Pancreas (tissue), 10 donors: ENCODE measurements around the gene NFILZ. TPM values are rescaled to one million over a fixed set of nuclear protein-coding genes. Genes with fewer than 3 reads are reported as not detected.

ENCODE experiments used
- ATAC-seq, 4 donors: fragments of 200-7000 bp; cut with Tn5 transposase; one replicate each; pipeline versions ENCODE4 v1.8.0 to v1.9.1; 2020; ENCODE audit warnings: mild to moderate bottlenecking in 4 of 4, moderate library complexity in 4 of 4
- DNase-seq, 6 donors: peaks; one replicate each; pipeline ENCODE4 v3.0.0-alpha.2; 2020
- FAIRE-seq: peaks from 2 replicates; lab custom pipeline; 2012; peaks lifted over from hg19 to GRCh38; lab: Jason Lieb, UNC
- H3K27ac ChIP-seq, 4 donors: fragments of 200-600 bp; sonication (generic); 1 replicate in 3 of 4; 2 replicates in 1 of 4; pipeline versions ENCODE4 v1.5.0 to v1.8.0; 2020
- H3K27me3 ChIP-seq, 4 donors: fragments of 200-600 bp; one replicate each; pipeline ENCODE4 v1.8.0; 2021
- H3K36me3 ChIP-seq, 3 donors: fragments of 200-600 bp; sonication (generic) in 1 of 3; one replicate each; pipeline versions ENCODE4 v1.5.0 to v1.8.0; 2020 to 2021
- H3K4me1 ChIP-seq, 3 donors: fragments of 200-600 bp; one replicate each; pipeline ENCODE4 v1.8.0; 2021
- H3K4me3 ChIP-seq, 4 donors: fragments of 200-600 bp; sonication (generic) in 2 of 4; one replicate each; pipeline versions ENCODE4 v1.5.0 to v1.8.0; 2020 to 2021
- H3K9me3 ChIP-seq, 4 donors: fragments of 200-600 bp; one replicate each; pipeline ENCODE4 v1.8.0; 2021
- WGBS, 2 donors: extraction: QIAGEN DNeasy Blood & Tissue Kit; methylation state at CpG; one replicate each; pipeline ENCODE4 v1.1.7; 2013; 5-methylcytosine and 5-hydroxymethylcytosine counted together
- intact Hi-C, 3 donors: fragments of 100-400 bp; cut with DNase I; formaldehyde crosslinking; loops; one replicate each; pipeline versions ENCODE4 v1.11.1 to v1.14.2; 2022
- polyA plus RNA-seq, 2 donors: library from polyadenylated mRNA; stranded (reverse); fragments of 200-250 nt; gene quantifications; one replicate each; pipeline ENCODE4 v1.2.3, GENCODE V29; 2013
- total RNA-seq, 6 donors: library from RNA; stranded (reverse); fragmentation: NEBNext Ultra II Directional in 4 of 6; extraction: Animal tissue kit (Norgen Biotek cat#: 25700) in 4 of 6; gene quantifications; one replicate each; pipeline versions ENCODE4 v1.2.1 to v1.2.4, GENCODE V29; 2021 to 2023
- TF ChIP-seq, protein P1 (sequence below), 4 donors: fragments of 200-600 bp; sonication (generic) in 3 of 4; IDR thresholded peaks; one replicate each; pipeline versions ENCODE4 v1.5.0 to v1.8.0; 2021; ENCODE audit warnings: antibody characterized with exemption in 4 of 4
- donor health status: healthy with polysubstance abuse.
- donor health status: DM: no; HTN: no; CAD: no; lungs with moderate emphysema.
- donor health status: DM: no; HTN: no; CAD: no.
- donor health status: control.
- donor health status: control.
- donor health status: Bipolar disorder and iron deficiency.
- donor health status: DM: yes; HTN: yes; CAD: no.
- donor health status: DM: no; HTN: no; CAD: no.
- donor health status: DM: no; HTN: no; CAD: no.
- donor health status: DM: yes; HTN: yes; CAD: no.

Gene NFILZ
- total and polyA plus RNA-seq, 8 donors, result not detected

DNA sequence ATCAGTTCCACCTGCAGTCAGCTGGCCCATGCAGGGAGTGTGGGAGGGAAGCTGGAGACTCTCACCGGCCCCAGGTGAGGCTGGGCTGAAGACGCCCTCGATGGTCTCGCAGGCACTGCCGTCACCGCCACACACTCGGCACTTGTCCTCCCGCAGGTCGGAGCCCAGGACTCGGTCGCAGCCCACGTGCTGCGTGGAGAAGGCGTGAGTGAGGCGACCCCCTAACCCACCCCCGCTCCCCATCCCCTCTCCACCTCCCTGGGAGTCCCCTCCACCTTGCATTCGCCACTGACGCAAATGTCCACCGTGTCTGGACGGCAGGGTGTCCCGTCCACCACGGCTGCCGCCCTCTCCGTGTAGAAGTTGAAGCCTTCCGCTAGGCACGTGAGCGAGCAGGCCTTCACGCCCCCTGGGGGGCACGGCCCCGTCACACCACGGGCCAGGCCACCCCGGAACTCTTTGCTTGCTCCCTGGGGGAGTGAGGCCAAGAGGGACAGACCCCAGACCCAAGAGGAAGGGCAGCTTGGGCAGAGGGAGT is 41.2 kb upstream of the NFILZ start:
- H3K36me3 ChIP-seq, result no peaks in the 10 kb centered on the region
- no peak overlapping the region for H3K4me3 ChIP-seq
- no peak overlapping the region for H3K27ac ChIP-seq
- TF ChIP-seq, protein P1, sequence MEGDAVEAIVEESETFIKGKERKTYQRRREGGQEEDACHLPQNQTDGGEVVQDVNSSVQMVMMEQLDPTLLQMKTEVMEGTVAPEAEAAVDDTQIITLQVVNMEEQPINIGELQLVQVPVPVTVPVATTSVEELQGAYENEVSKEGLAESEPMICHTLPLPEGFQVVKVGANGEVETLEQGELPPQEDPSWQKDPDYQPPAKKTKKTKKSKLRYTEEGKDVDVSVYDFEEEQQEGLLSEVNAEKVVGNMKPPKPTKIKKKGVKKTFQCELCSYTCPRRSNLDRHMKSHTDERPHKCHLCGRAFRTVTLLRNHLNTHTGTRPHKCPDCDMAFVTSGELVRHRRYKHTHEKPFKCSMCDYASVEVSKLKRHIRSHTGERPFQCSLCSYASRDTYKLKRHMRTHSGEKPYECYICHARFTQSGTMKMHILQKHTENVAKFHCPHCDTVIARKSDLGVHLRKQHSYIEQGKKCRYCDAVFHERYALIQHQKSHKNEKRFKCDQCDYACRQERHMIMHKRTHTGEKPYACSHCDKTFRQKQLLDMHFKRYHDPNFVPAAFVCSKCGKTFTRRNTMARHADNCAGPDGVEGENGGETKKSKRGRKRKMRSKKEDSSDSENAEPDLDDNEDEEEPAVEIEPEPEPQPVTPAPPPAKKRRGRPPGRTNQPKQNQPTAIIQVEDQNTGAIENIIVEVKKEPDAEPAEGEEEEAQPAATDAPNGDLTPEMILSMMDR (IDR thresholded peaks at IDR 0.05), result no peak
- no peaks in the 10 kb centered on the region for H3K27me3 ChIP-seq
- DNase-seq (no peak), ATAC-seq (no peak), FAIRE-seq (no peak)
- intact Hi-C loops, result loop anchor here in 1 of 3 donors (10.0 kb wide), 1 partner anchor 234 kb away; no protein-coding TSS in a partner anchor
- 65 to 78% methylated on average over 32 of the region's 32 CpGs for WGBS, 2 donors
- H3K4me1 ChIP-seq, result peaks cover 0 to 9% (median 0%) of the 10 kb centered on the region in 3 donors
- no peaks in the 10 kb centered on the region for H3K9me3 ChIP-seq

DNA sequence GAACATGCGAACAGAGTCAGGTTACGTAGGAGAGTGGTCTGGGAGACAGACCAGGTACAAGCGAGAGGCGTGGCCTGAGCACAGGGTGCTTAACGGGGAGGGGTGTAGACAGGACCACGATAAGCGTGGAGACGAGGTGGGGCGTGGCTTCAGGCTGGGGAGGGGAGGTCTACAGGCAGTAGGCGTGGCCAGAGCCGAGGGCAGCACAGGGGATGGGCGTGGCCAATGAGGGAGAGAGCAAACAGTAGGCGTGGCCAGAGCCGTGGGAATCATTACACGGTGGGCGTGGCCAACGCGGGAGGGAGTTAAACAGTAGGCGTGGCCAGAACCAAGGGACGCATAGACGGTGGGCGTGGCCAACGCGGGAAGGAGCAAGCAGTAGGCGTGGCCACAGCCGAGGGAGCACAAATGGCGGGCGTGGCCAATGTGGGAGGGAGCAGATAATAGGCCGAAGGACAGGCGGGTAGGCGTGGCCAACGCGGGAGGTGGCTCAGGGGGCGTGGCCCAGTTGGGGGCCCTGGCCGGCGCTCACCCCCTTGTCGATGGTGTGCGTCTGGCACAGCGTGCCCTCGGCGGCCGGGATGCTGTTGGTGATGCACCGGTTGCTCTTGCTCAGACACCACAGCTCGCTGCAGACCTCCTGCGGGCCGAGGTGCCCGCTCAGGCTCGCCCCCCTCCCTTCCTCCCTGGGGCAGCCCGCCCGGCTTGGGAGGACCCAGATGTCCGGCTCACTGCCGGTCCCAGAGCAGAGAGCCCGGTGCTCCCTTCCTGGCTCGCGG is 38.0 kb upstream of the NFILZ start:
- 3 to 4% methylated on average over 45 to 55 of the region's 55 CpGs for WGBS, 2 donors
- peak overlapping the region in 3 of 4 donors; percentile 16 to 18 (median 17) for H3K27ac ChIP-seq
- no peaks in the 10 kb centered on the region for H3K36me3 ChIP-seq
- H3K4me3 ChIP-seq, result peak overlapping the region in 2 of 4 donors; percentile 1 to 24
- DNase-seq (peak; percentile 66 to 92 (median 86)), FAIRE-seq (no peak), ATAC-seq (peak; percentile 72 to 90 (median 86))
- intact Hi-C loops, result no loop called here
- peaks cover 0 to 9% (median 0%) of the 10 kb centered on the region in 3 donors for H3K4me1 ChIP-seq
- TF ChIP-seq, protein P1 (IDR thresholded peaks at IDR 0.05), result no peak
- H3K27me3 ChIP-seq, result no peaks in the 10 kb centered on the region
- no peaks in the 10 kb centered on the region for H3K9me3 ChIP-seq

DNA sequence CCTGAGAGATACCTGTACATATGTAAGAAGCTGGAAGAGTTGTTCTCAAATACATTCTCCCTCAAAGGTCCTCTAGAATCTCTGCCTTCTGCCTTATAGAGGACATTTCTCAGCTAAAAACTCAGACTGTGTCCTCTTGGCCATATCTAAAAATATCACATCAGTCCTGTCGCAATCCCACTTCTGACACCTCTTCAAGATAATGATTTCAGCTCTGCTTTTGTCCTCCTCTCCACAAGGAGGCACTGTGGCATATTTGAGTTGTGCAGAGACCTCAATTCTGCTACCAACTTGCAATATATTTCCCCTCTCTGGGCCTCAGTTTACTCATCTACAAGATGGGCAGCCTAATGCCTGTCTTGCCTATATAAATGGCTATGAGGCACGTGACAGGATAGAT is 36.5 kb upstream of the NFILZ start:
- ATAC-seq (no peak), DNase-seq (no peak), FAIRE-seq (no peak)
- Histone ChIP-seq H3K4me3 (no peak overlapping the region), H3K9me3 (no peaks in the 10 kb centered on the region), H3K4me1 (peaks cover 0 to 9% (median 0%) of the 10 kb centered on the region in 3 donors), H3K36me3 (no peaks in the 10 kb centered on the region), H3K27ac (no peak overlapping the region), H3K27me3 (no peaks in the 10 kb centered on the region)
- TF ChIP-seq, protein P1 (IDR thresholded peaks at IDR 0.05), result no peak
- intact Hi-C loops, result no loop called here
- 78 to 96% methylated on average over 2 of the region's 2 CpGs for WGBS, 2 donors

DNA sequence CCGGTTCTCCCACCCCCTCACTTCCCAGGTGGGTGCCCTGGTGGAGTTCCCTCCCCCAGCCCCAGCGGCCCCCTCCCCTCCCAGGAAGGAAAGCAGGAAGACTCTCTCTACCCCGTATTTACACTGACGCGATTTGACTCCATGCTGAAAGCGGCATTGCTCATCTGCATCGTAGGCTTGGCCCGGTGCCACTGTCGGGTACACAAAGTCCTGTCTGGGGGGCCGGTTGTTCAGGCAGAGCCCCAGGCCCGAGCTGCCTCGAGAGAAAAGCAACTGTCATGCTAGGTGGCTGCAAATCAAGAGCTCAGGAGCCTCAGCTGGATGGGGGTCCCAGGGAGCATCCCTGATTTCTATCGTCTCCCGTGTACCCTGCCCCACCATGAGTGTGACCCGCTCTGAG is 34.8 kb upstream of the NFILZ start:
- Histone ChIP-seq H3K27ac (no peak overlapping the region), H3K27me3 (no peaks in the 10 kb centered on the region), H3K4me3 (no peak overlapping the region), H3K9me3 (no peaks in the 10 kb centered on the region), H3K36me3 (no peaks in the 10 kb centered on the region), H3K4me1 (peaks cover 0 to 9% (median 0%) of the 10 kb centered on the region in 3 donors)
- no peak for ATAC-seq
- TF ChIP-seq, protein P1 (IDR thresholded peaks at IDR 0.05), result no peak
- DNase-seq, result no peak
- WGBS, 2 donors, result 56 to 60% methylated on average over 15 of the region's 15 CpGs
- no peak for FAIRE-seq
- intact Hi-C loops, result no loop called here

DNA sequence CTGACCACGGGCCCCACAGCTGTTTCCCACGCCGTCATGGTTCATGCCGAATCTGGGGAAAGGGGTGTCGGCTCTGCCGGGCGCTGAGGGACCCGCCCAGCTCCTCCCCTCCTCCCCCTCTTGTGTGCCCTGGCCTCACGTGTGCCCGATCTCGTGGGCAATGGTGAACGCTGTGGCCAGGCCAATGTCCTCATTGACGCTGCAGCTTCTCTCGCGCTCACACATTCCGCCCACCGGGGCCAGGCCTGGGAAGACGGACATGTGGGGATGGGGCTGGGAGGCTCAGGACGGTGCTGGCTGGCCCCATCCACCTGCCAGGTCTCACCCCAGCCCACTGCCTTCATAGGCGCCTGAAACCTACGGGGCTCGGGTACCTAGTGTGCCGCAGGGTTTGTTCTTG is 34.3 kb upstream of the NFILZ start:
- no peaks in the 10 kb centered on the region for H3K36me3 ChIP-seq
- H3K4me1 ChIP-seq, result peaks cover 0 to 9% (median 0%) of the 10 kb centered on the region in 3 donors
- TF ChIP-seq, protein P1 (IDR thresholded peaks at IDR 0.05), result no peak
- no peak for DNase-seq
- H3K4me3 ChIP-seq, result no peak overlapping the region
- no peaks in the 10 kb centered on the region for H3K27me3 ChIP-seq
- no peak for ATAC-seq
- no peak overlapping the region for H3K27ac ChIP-seq
- intact Hi-C loops, result no loop called here
- no peak for FAIRE-seq
- WGBS, 2 donors, result 59 to 72% methylated on average over 23 of the region's 23 CpGs
- H3K9me3 ChIP-seq, result no peaks in the 10 kb centered on the region
